HCT116 (cell line): ENCODE data around the gene IPCEF1. TPM values are rescaled to one million over a fixed set of nuclear protein-coding genes. Genes with fewer than 3 reads are reported as not detected.

Experiments
- ATAC-seq: fragments of 200-7000 bp; cut with Tn5 transposase; 2 replicates; pipeline ENCODE4 v1.9.1; 2020; ENCODE audit warnings: mild to moderate bottlenecking, moderate library complexity
- BruUV-seq: library from RNA; stranded (reverse); fragments of 400-500 nt; replicated peaks from 2 replicates; lab custom pipeline; 2021; lab: Mats Ljungman, UMichigan
- CTCF ChIA-PET: fragments of 300-600 bp; sonication (Branson Sonifier 250); formaldehyde crosslinking; loops from one replicate; lab custom pipeline; 2021; ENCODE audit warnings: antibody characterized with exemption; lab: Charles Lee
- POLR2A ChIA-PET: fragments of 300-600, 350-600 bp; sonication (Branson Sonifier 250); formaldehyde crosslinking; loops from one replicate; lab custom pipeline; 2021; ENCODE audit warnings: antibody characterized with exemption; lab: Charles Lee
- RAD21 ChIA-PET, 2 experiments: fragments of 300-600 bp; sonication (Branson Sonifier 250); formaldehyde crosslinking; loops; one replicate each; lab custom pipeline; 2023; ENCODE audit warnings: low total read pairs in 2 of 2; ENCODE audit not compliant: uncharacterized antibody in 2 of 2, unreplicated experiment in 2 of 2, low non-redundant PET in 1 of 2; lab: Charles Lee
- DNase-seq: peaks from one replicate; pipeline ENCODE4 v3.0.0-alpha.2; 2010; ENCODE audit warnings: low read depth, low spot score
- H2AFZ ChIP-seq: fragments of 200-600 bp; shearing (Covaris generic), sonication (generic); 2 replicates; pipeline ENCODE4 v1.6.1; 2017; ENCODE audit warnings: low read depth, mixed run types, mixed read lengths, antibody characterized with exemption, low read length; ENCODE audit not compliant: poor library complexity, severe bottlenecking
- H3K27ac ChIP-seq: 2 replicates; pipeline ENCODE4 v1.5.1; 2012; ENCODE audit warnings: low read depth, low read length
- H3K27me3 ChIP-seq: fragments of 200-600 bp; sonication (generic); 2 replicates; pipeline ENCODE4 v1.6.1; 2016; ENCODE audit warnings: mixed run types, low read length, mixed read lengths; ENCODE audit not compliant: insufficient read depth
- H3K36me3 ChIP-seq, 2 experiments: fragments of 200-500 bp in 1 of 2; fragments of 200-600 bp in 1 of 2; sonication (Bioruptor generic) in 1 of 2; sonication (generic) in 1 of 2; 2 replicates each; pipeline versions ENCODE4 v1.5.1 to v1.6.1; 2014 to 2016; ENCODE audit warnings: low read length in 2 of 2, inconsistent platforms in 1 of 2, mixed read lengths in 1 of 2, mixed run types in 1 of 2; ENCODE audit not compliant: insufficient read depth in 2 of 2, control insufficient read depth in 1 of 2
- H3K4me1 ChIP-seq, 2 experiments: fragments of 200-600 bp in 1 of 2; sonication (generic) in 1 of 2; 2 replicates each; pipeline versions ENCODE4 v1.5.1 to v1.6.1; 2012 to 2017; ENCODE audit warnings: low read length in 2 of 2, inconsistent platforms in 1 of 2, mild to moderate bottlenecking in 1 of 2, mixed read lengths in 1 of 2, mixed run types in 1 of 2, moderate library complexity in 1 of 2; ENCODE audit not compliant: insufficient read depth in 2 of 2, control insufficient read depth in 1 of 2
- H3K4me2 ChIP-seq: fragments of 200-600 bp; sonication (generic); 2 replicates; pipeline ENCODE4 v1.6.1; 2017; ENCODE audit warnings: mixed run types, low read length, mixed read lengths
- H3K4me3 ChIP-seq, 2 experiments: fragments of 200-600 bp in 1 of 2; sonication (generic) in 1 of 2; replicated peaks in 1 of 2; 2 replicates each; pipeline ENCODE4 v1.5.1; 2011 to 2016; ENCODE audit warnings: low read length in 2 of 2, control low read depth in 1 of 2, low read depth in 1 of 2, mild to moderate bottlenecking in 1 of 2, mixed read lengths in 1 of 2, mixed run types in 1 of 2
- H3K79me2 ChIP-seq: fragments of 200-600 bp; sonication (generic); 2 replicates; pipeline ENCODE4 v1.6.1; 2017; ENCODE audit warnings: mild to moderate bottlenecking, mixed run types, low read length, moderate library complexity, mixed read lengths; ENCODE audit not compliant: insufficient read depth
- H3K9ac ChIP-seq: fragments of 200-600 bp; sonication (generic); 2 replicates; pipeline ENCODE4 v1.6.1; 2016; ENCODE audit warnings: low read length, mixed read lengths
- H3K9me2 ChIP-seq: fragments of 200-600 bp; sonication (generic), shearing (Covaris generic); 2 replicates; pipeline ENCODE4 v1.6.1; 2017; ENCODE audit warnings: mixed run types, mild to moderate bottlenecking, moderate library complexity; ENCODE audit not compliant: insufficient read depth
- H3K9me3 ChIP-seq, 2 experiments: fragments of 200-500 bp in 1 of 2; fragments of 200-600 bp in 1 of 2; sonication (Bioruptor generic) in 1 of 2; sonication (generic) in 1 of 2; 2 replicates each; pipeline ENCODE4 v1.6.1; 2014 to 2017; ENCODE audit warnings: low read length in 2 of 2, mixed read lengths in 2 of 2, inconsistent platforms in 1 of 2, low read depth in 1 of 2, mild to moderate bottlenecking in 1 of 2, mixed run types in 1 of 2, moderate library complexity in 1 of 2; ENCODE audit not compliant: control insufficient read depth in 1 of 2, insufficient read depth in 1 of 2
- H4K20me1 ChIP-seq: fragments of 200-600 bp; sonication (generic), shearing (Covaris generic); 2 replicates; pipeline ENCODE4 v1.6.1; 2017; ENCODE audit warnings: mixed run types, mild to moderate bottlenecking, moderate library complexity; ENCODE audit not compliant: insufficient read depth
- CEBPB ChIP-seq: IDR thresholded peaks from 2 replicates; pipeline ENCODE4 v1.6.1; 2012; ENCODE audit warnings: low read depth
- ELF1 ChIP-seq: IDR thresholded peaks from 2 replicates; pipeline ENCODE4 v1.6.1; 2012; ENCODE audit warnings: low read depth, borderline replicate concordance
- EZH2 ChIP-seq: fragments of 200-600 bp; sonication (generic); IDR thresholded peaks from 2 replicates; pipeline ENCODE4 v1.6.1; 2017; ENCODE audit warnings: antibody characterized with exemption, mixed run types
- FOSL1 ChIP-seq: IDR thresholded peaks from 2 replicates; pipeline ENCODE4 v1.6.1; 2012; ENCODE audit warnings: low read depth
- JUND ChIP-seq: IDR thresholded peaks from 2 replicates; pipeline ENCODE4 v1.6.1; 2012
- POLR2AphosphoS5 ChIP-seq: IDR thresholded peaks from 2 replicates; pipeline ENCODE4 v1.6.1; 2011; ENCODE audit warnings: mild to moderate bottlenecking, low read depth, low read length, moderate library complexity
- RAD21 ChIP-seq: IDR thresholded peaks from 2 replicates; pipeline ENCODE4 v1.6.1; 2012; ENCODE audit warnings: low read depth, mild to moderate bottlenecking
- SIN3A ChIP-seq: IDR thresholded peaks from 2 replicates; pipeline ENCODE4 v1.6.1; 2012; ENCODE audit warnings: low read depth
- SP1 ChIP-seq: IDR thresholded peaks from 2 replicates; pipeline ENCODE4 v1.6.1; 2012; ENCODE audit warnings: low read depth
- SRF ChIP-seq: IDR thresholded peaks from 2 replicates; pipeline ENCODE4 v1.6.1; 2012; ENCODE audit warnings: low read depth
- TCF7L2 ChIP-seq: IDR thresholded peaks from 2 replicates; pipeline ENCODE4 v1.7.0; 2011; ENCODE audit warnings: borderline replicate concordance, inconsistent platforms; ENCODE audit not compliant: insufficient read depth, insufficient read length; ENCODE audit errors: extremely low read depth
- ZFX ChIP-seq: fragments of 450-650 bp; IDR thresholded peaks from 2 replicates; pipeline ENCODE4 v1.6.1; 2017
- ZNF274 ChIP-seq: fragments of 200-500 bp; sonication (Bioruptor generic); IDR thresholded peaks from 2 replicates; pipeline ENCODE4 v1.6.1; 2014; ENCODE audit warnings: mild to moderate bottlenecking, low read depth, low read length, inconsistent platforms
- intact Hi-C: fragments of 100-400 bp; cut with micrococcal nuclease; formaldehyde crosslinking; loops from 2 replicates; pipeline ENCODE4 v1.10.0; 2022
- total RNA-seq: library from RNA; stranded (reverse); gene quantifications from one replicate; pipeline ENCODE4 v1.2.1, GENCODE V29; 2021; ENCODE audit not compliant: unreplicated experiment
- TF ChIP-seq, protein P1 (sequence below): IDR thresholded peaks from 2 replicates; pipeline ENCODE4 v1.6.1; 2012; ENCODE audit warnings: low read depth
- TF ChIP-seq, protein P2 (sequence below): IDR thresholded peaks from 2 replicates; pipeline ENCODE4 v1.6.1; 2012
- TF ChIP-seq, protein P3 (sequence below): IDR thresholded peaks from 2 replicates; pipeline ENCODE4 v1.6.1; 2011; ENCODE audit warnings: mild to moderate bottlenecking, low read length, moderate library complexity; ENCODE audit not compliant: insufficient replicate concordance; ENCODE audit errors: extremely low read depth
- TF ChIP-seq, protein P4 (sequence below): IDR thresholded peaks from 2 replicates; pipeline ENCODE4 v1.6.1; 2012

IPCEF1 gene
- total RNA-seq, 1 experiment from 2014 or later: 0.32 TPM

DNA sequence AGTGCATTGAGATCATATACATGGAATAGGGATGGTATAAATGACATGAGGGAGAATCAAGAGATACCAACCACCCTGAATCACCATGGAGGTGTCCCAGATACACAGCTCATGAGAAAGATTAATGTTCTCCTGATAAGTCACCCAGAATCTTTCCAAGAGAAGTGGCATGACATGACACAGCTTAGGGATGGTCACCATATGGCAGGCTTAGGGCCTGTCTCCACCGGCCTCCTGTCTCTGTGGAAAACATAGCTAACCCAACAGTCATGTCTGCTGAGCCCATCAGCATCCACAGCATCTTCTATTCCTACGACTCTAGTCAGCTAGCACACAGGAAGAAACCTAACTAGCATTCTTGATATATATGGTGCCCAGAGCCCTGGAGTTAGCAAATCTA, 133.3 kb downstream of the IPCEF1 start (continued):
- TF ChIP-seq, protein P1, sequence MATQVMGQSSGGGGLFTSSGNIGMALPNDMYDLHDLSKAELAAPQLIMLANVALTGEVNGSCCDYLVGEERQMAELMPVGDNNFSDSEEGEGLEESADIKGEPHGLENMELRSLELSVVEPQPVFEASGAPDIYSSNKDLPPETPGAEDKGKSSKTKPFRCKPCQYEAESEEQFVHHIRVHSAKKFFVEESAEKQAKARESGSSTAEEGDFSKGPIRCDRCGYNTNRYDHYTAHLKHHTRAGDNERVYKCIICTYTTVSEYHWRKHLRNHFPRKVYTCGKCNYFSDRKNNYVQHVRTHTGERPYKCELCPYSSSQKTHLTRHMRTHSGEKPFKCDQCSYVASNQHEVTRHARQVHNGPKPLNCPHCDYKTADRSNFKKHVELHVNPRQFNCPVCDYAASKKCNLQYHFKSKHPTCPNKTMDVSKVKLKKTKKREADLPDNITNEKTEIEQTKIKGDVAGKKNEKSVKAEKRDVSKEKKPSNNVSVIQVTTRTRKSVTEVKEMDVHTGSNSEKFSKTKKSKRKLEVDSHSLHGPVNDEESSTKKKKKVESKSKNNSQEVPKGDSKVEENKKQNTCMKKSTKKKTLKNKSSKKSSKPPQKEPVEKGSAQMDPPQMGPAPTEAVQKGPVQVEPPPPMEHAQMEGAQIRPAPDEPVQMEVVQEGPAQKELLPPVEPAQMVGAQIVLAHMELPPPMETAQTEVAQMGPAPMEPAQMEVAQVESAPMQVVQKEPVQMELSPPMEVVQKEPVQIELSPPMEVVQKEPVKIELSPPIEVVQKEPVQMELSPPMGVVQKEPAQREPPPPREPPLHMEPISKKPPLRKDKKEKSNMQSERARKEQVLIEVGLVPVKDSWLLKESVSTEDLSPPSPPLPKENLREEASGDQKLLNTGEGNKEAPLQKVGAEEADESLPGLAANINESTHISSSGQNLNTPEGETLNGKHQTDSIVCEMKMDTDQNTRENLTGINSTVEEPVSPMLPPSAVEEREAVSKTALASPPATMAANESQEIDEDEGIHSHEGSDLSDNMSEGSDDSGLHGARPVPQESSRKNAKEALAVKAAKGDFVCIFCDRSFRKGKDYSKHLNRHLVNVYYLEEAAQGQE: no peak

DNA sequence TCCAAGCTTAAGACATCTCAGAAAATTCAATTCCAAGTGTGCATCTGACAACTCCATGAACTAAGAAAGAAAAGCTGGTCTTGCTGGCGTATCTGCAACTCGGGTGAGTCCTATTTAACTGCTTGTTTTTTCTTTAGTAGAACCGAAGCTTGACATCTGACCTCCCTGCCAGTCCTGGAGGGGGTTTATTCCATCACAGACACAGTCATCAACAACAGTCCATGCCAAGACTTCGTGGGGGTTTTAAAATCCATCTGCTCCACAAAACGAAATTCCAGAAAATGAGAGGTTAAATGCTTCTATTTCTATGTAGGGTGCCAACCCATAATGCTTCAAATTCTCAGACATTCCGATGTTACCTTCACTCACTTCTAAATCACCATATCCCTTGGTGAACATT, 133.9 kb downstream of the IPCEF1 start:
- ChIA-PET CTCF (no interaction called here), RAD21 (no interaction called here), POLR2A (no interaction called here)
- DNase-seq (no peak), ATAC-seq (no peak)
- Histone ChIP-seq H3K4me2 (no peak overlapping the region), H3K9ac (no peak overlapping the region), H4K20me1 (no peaks in the 10 kb centered on the region), H3K27ac (no peak overlapping the region), H3K27me3 (no peaks in the 10 kb centered on the region), H3K36me3 (no peaks in the 10 kb centered on the region), H3K4me1 (no peaks in the 10 kb centered on the region), H2AFZ (no peak overlapping the region), H3K4me3 (no peak overlapping the region), H3K9me3 (no peaks in the 10 kb centered on the region), H3K9me2 (no peaks in the 10 kb centered on the region), H3K79me2 (no peaks in the 10 kb centered on the region)
- intact Hi-C loops: no loop called here
- TF ChIP-seq SP1 (no peak), TCF7L2 (no peak), ELF1 (no peak), SIN3A (no peak), CEBPB (no peak), ZNF274 (no peak), SRF (no peak), ZFX (no peak), RAD21 (no peak), FOSL1 (no peak), POLR2AphosphoS5 (no peak), EZH2 (no peak), JUND (no peak)
- TF ChIP-seq, protein P2, sequence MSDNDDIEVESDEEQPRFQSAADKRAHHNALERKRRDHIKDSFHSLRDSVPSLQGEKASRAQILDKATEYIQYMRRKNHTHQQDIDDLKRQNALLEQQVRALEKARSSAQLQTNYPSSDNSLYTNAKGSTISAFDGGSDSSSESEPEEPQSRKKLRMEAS: no peak
- TF ChIP-seq, protein P3, sequence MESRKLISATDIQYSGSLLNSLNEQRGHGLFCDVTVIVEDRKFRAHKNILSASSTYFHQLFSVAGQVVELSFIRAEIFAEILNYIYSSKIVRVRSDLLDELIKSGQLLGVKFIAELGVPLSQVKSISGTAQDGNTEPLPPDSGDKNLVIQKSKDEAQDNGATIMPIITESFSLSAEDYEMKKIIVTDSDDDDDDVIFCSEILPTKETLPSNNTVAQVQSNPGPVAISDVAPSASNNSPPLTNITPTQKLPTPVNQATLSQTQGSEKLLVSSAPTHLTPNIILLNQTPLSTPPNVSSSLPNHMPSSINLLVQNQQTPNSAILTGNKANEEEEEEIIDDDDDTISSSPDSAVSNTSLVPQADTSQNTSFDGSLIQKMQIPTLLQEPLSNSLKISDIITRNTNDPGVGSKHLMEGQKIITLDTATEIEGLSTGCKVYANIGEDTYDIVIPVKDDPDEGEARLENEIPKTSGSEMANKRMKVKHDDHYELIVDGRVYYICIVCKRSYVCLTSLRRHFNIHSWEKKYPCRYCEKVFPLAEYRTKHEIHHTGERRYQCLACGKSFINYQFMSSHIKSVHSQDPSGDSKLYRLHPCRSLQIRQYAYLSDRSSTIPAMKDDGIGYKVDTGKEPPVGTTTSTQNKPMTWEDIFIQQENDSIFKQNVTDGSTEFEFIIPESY: no peak
- TF ChIP-seq, protein P4, sequence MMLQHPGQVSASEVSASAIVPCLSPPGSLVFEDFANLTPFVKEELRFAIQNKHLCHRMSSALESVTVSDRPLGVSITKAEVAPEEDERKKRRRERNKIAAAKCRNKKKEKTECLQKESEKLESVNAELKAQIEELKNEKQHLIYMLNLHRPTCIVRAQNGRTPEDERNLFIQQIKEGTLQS: no peak
- TF ChIP-seq, protein P1: no peak
- no TSS peak for BruUV-seq
